Caco-2 (cell line): Measurements from ENCODE around the gene EPS8L2. TPM values are rescaled to one million over a fixed set of nuclear protein-coding genes. Genes with fewer than 3 reads are reported as not detected.

Source experiments
- BruUV-seq: library from RNA; stranded (reverse); fragments of 400-500 nt; replicated peaks from 2 replicates; lab custom pipeline; 2021; lab: Mats Ljungman, UMichigan
- CTCF ChIA-PET: fragments of 300-600 bp; sonication (Branson Sonifier 250); formaldehyde crosslinking; loops from one replicate; lab custom pipeline; 2022; ENCODE audit warnings: antibody characterized with exemption; lab: Charles Lee
- POLR2A ChIA-PET: fragments of 300-600 bp; sonication (Branson Sonifier 250); formaldehyde crosslinking; loops from one replicate; lab custom pipeline; 2022; ENCODE audit warnings: antibody characterized with exemption; lab: Charles Lee
- DNase-seq, 2 experiments: peaks; one replicate each; pipeline versions ENCODE4 v3.0.0 to v3.0.0-alpha.2; 2020 to 2022
- H3K27me3 ChIP-seq: replicated peaks from 2 replicates; pipeline ENCODE4 v1.6.0; 2011; ENCODE audit warnings: low read length; ENCODE audit not compliant: control insufficient read depth, insufficient read depth
- H3K36me3 ChIP-seq: 2 replicates; pipeline ENCODE4 v1.5.1; 2011; ENCODE audit warnings: low read length; ENCODE audit not compliant: control insufficient read depth, insufficient read depth
- H3K4me1 ChIP-seq: fragments of 250-450 bp; sonication (Bioruptor Pico); 2 replicates; pipeline ENCODE4 v1.5.1; 2020; ENCODE audit warnings: mild to moderate bottlenecking
- H3K4me3 ChIP-seq: 2 replicates; pipeline ENCODE4 v1.5.1; 2011; ENCODE audit warnings: low read depth, mild to moderate bottlenecking, control low read depth, low read length
- H3K9me3 ChIP-seq: fragments of 250-450 bp; sonication (Bioruptor Pico); 2 replicates; pipeline ENCODE4 v1.5.1; 2020; ENCODE audit warnings: mild to moderate bottlenecking, moderate library complexity
- H3K27ac Mint-ChIP-seq: one replicate; pipeline ENCODE4 v1.8.0; 2022; ENCODE audit warnings: mixed read lengths; ENCODE audit not compliant: unreplicated experiment
- H3K27me3 Mint-ChIP-seq: one replicate; pipeline ENCODE4 v1.8.0; 2022; ENCODE audit warnings: mixed read lengths; ENCODE audit not compliant: insufficient read depth, unreplicated experiment
- H3K36me3 Mint-ChIP-seq: one replicate; pipeline ENCODE4 v1.8.0; 2022; ENCODE audit warnings: mild to moderate bottlenecking, mixed read lengths; ENCODE audit not compliant: insufficient read depth, unreplicated experiment
- H3K4me1 Mint-ChIP-seq: one replicate; pipeline ENCODE4 v1.8.0; 2022; ENCODE audit warnings: low read depth, mixed read lengths; ENCODE audit not compliant: unreplicated experiment
- H3K4me3 Mint-ChIP-seq: one replicate; pipeline ENCODE4 v1.8.0; 2022; ENCODE audit warnings: mild to moderate bottlenecking, moderate library complexity, mixed read lengths; ENCODE audit not compliant: unreplicated experiment
- H3K9me3 Mint-ChIP-seq: one replicate; pipeline ENCODE4 v1.8.0; 2022; ENCODE audit warnings: mixed read lengths; ENCODE audit not compliant: unreplicated experiment
- CTCF ChIP-seq, 2 experiments: fragments of 200-600 bp in 1 of 2; IDR thresholded peaks; 1 replicate in 1 of 2; 2 replicates in 1 of 2; pipeline versions ENCODE4 v1.5.1 to v1.8.0; 2011 to 2022; ENCODE audit warnings: antibody characterized with exemption in 1 of 2, control low read depth in 1 of 2, inconsistent platforms in 1 of 2, low read depth in 1 of 2, low read length in 1 of 2, mild to moderate bottlenecking in 1 of 2, moderate library complexity in 1 of 2; ENCODE audit not compliant: insufficient read depth in 1 of 2, severe bottlenecking in 1 of 2, unreplicated experiment in 1 of 2
- intact Hi-C: fragments of 100-400 bp; cut with micrococcal nuclease; formaldehyde crosslinking; loops from one replicate; pipeline ENCODE4 v1.10.0; 2022; ENCODE audit not compliant: unreplicated experiment
- total RNA-seq: library from RNA; stranded (reverse); gene quantifications from 2 replicates; pipeline ENCODE4 v1.2.3, GENCODE V29; 2022

Gene EPS8L2
- total RNA-seq, 1 experiment from 2014 or later: 224 TPM

GRCh38 chr11:702462-703461, 3.3 kb upstream of the EPS8L2 start:
- H3K4me3 Mint-ChIP-seq: no peak overlapping the region

GRCh38 chr11:703506-703905, 2.5 kb upstream of the EPS8L2 start:
- TF ChIP-seq CTCF (IDR thresholded peaks at IDR 0.05; ENCODE audit: insufficient read depth in 1 of 2, low read depth in 1 of 2, low read length in 1 of 2, severe bottlenecking in 1 of 2, unreplicated experiment in 1 of 2): no peak
- H3K36me3 Mint-ChIP-seq: peaks cover 91% of the 10 kb centered on the region
- BruUV-seq: TSS peak; percentile 10
- H3K27me3 Mint-ChIP-seq: no peaks in the 10 kb centered on the region
- H3K4me3 ChIP-seq: no peak overlapping the region
- H3K27me3 ChIP-seq: no peaks in the 10 kb centered on the region
- H3K4me1 ChIP-seq: peaks cover 29% of the 10 kb centered on the region
- intact Hi-C loops: no loop called here
- POLR2A ChIA-PET: interaction anchor here (4.2 kb wide), 1 partner anchor 8 kb away, joined by 32 read pairs; the partner anchor contains the start of genes DEAF1 and TMEM80
- H3K4me1 Mint-ChIP-seq: no peaks in the 10 kb centered on the region
- peaks cover 5% of the 10 kb centered on the region for H3K36me3 ChIP-seq
- DNase-seq: no peak
- H3K4me3 Mint-ChIP-seq: no peak overlapping the region
- H3K9me3 Mint-ChIP-seq: no peaks in the 10 kb centered on the region
- peak overlapping the region; percentile 72 for H3K27ac Mint-ChIP-seq
- CTCF ChIA-PET: no interaction called here
- H3K9me3 ChIP-seq: no peaks in the 10 kb centered on the region

More at GRCh38 chr11:702462-703461, 3.3 kb upstream of the EPS8L2 start:
- CTCF ChIA-PET: no interaction called here
- no peak overlapping the region for H3K4me3 ChIP-seq
- no peaks in the 10 kb centered on the region for H3K9me3 ChIP-seq
- H3K36me3 ChIP-seq: peaks cover 5% of the 10 kb centered on the region
- H3K4me1 ChIP-seq: peaks cover 21% of the 10 kb centered on the region
- DNase-seq: no peak
- Mint-ChIP-seq H3K4me1 (no peaks in the 10 kb centered on the region), H3K36me3 (peaks cover 95% of the 10 kb centered on the region), H3K27me3 (no peaks in the 10 kb centered on the region), H3K27ac (no peak overlapping the region), H3K9me3 (no peaks in the 10 kb centered on the region)
- TF ChIP-seq CTCF (IDR thresholded peaks at IDR 0.05; ENCODE audit: insufficient read depth in 1 of 2, low read depth in 1 of 2, low read length in 1 of 2, severe bottlenecking in 1 of 2, unreplicated experiment in 1 of 2): no peak
- POLR2A ChIA-PET: no interaction called here
- intact Hi-C loops: no loop called here
- no peaks in the 10 kb centered on the region for H3K27me3 ChIP-seq
- BruUV-seq: no TSS peak

GRCh38 chr11:704228-704674, 1.8 kb upstream of the EPS8L2 start:
- intact Hi-C loops: no loop called here
- CTCF ChIA-PET: interaction anchor here (0.6 to 1.2 kb wide), 3 partner anchors 9 to 71 kb away, joined by 3 to 4 read pairs (median 4); partner anchors contain the start of gene TMEM80
- Histone ChIP-seq H3K9me3 (no peaks in the 10 kb centered on the region), H3K27me3 (no peaks in the 10 kb centered on the region), H3K36me3 (peaks cover 5% of the 10 kb centered on the region), H3K4me3 (no peak overlapping the region), H3K4me1 (peaks cover 33% of the 10 kb centered on the region)
- Mint-ChIP-seq H3K36me3 (peaks cover 87% of the 10 kb centered on the region), H3K4me1 (no peaks in the 10 kb centered on the region), H3K27ac (peak overlapping the region; percentile 72), H3K4me3 (no peak overlapping the region), H3K27me3 (no peaks in the 10 kb centered on the region), H3K9me3 (no peaks in the 10 kb centered on the region)
- DNase-seq: no peak
- POLR2A ChIA-PET: interaction anchor here (1.0 to 4.2 kb wide), 2 partner anchors 9 to 59 kb away, joined by 4 to 32 read pairs; partner anchors contain the start of genes DEAF1 and TMEM80
- TF ChIP-seq CTCF (IDR thresholded peaks at IDR 0.05; ENCODE audit: insufficient read depth in 1 of 2, low read depth in 1 of 2, low read length in 1 of 2, severe bottlenecking in 1 of 2, unreplicated experiment in 1 of 2): no peak
- no TSS peak for BruUV-seq
